H1 (cell line): ENCODE measurements around the gene CLEC12A. TPM values are rescaled to one million over a fixed set of nuclear protein-coding genes. Genes with fewer than 3 reads are reported as not detected.

ENCODE experiments used
- CTCF ChIA-PET: fragments of 300-600 bp; sonication (Branson Sonifier 250); formaldehyde crosslinking; loops from one replicate; lab custom pipeline; 2021; ENCODE audit not compliant: partially characterized antibody; lab: Charles Lee
- POLR2A ChIA-PET: fragments of 300-600 bp; sonication (Branson Sonifier 250); formaldehyde crosslinking; loops from one replicate; lab custom pipeline; 2021; ENCODE audit warnings: inconsistent platforms; ENCODE audit not compliant: partially characterized antibody; lab: Charles Lee
- DNase-seq, 2 experiments: peaks; one replicate each; pipeline versions ENCODE4 v3.0.0 to v3.0.0-alpha.2; 2010 to 2022; ENCODE audit warnings: low spot score in 2 of 2, low read depth in 1 of 2, mixed read lengths in 1 of 2
- FAIRE-seq: peaks from 2 replicates; lab custom pipeline; 2011; peaks lifted over from hg19 to GRCh38; lab: Jason Lieb, UNC
- H2AFZ ChIP-seq: 2 replicates; pipeline ENCODE4 v1.8.1; 2012; ENCODE audit warnings: low read length, inconsistent platforms
- H2AK5ac ChIP-seq: 2 replicates; pipeline ENCODE4 v1.6.1; 2013; ENCODE audit warnings: low read depth, low read length
- H2BK120ac ChIP-seq: replicated peaks from 2 replicates; pipeline ENCODE3; 2013; ENCODE audit warnings: low read depth, low read length, inconsistent platforms
- H2BK12ac ChIP-seq: 2 replicates; pipeline ENCODE4 v1.6.1; 2013; ENCODE audit warnings: low read depth, low read length
- H2BK15ac ChIP-seq: 2 replicates; pipeline ENCODE4 v1.6.1; 2013; ENCODE audit warnings: low read length
- H2BK20ac ChIP-seq: 2 replicates; pipeline ENCODE4 v1.6.1; 2013; ENCODE audit warnings: low read length
- H2BK5ac ChIP-seq: 2 replicates; pipeline ENCODE4 v1.6.1; 2013; ENCODE audit warnings: low read depth, low read length
- H3K14ac ChIP-seq: 2 replicates; pipeline ENCODE4 v1.6.1; 2013; ENCODE audit warnings: inconsistent platforms; ENCODE audit not compliant: insufficient read length
- H3K18ac ChIP-seq: 2 replicates; pipeline ENCODE4 v1.6.1; 2013; ENCODE audit warnings: low read length; ENCODE audit errors: extremely low read depth
- H3K23ac ChIP-seq: 2 replicates; pipeline ENCODE4 v1.6.1; 2013; ENCODE audit warnings: inconsistent platforms; ENCODE audit not compliant: insufficient read length
- H3K23me2 ChIP-seq: 2 replicates; pipeline ENCODE4 v1.6.1; 2013; ENCODE audit warnings: low read depth, low read length
- H3K27ac ChIP-seq: 2 replicates; pipeline ENCODE4 v1.6.1; 2011; ENCODE audit warnings: low read depth, low read length, inconsistent platforms
- H3K27me3 ChIP-seq, 4 experiments: replicated peaks in 1 of 4; 1 replicate in 1 of 4; 2 replicates in 3 of 4; pipeline versions ENCODE4 v1.6.1 to v1.8.1; 2011 to 2013; ENCODE audit warnings: low read length in 3 of 4, mild to moderate bottlenecking in 3 of 4, inconsistent platforms in 2 of 4, mixed read lengths in 2 of 4, moderate library complexity in 1 of 4; ENCODE audit not compliant: control insufficient read depth in 3 of 4, insufficient read depth in 3 of 4; ENCODE audit errors: extremely low read depth in 1 of 4
- H3K36me3 ChIP-seq, 4 experiments: 2 replicates each; pipeline versions ENCODE4 v1.6.1 to v1.8.1; 2011 to 2013; ENCODE audit warnings: mild to moderate bottlenecking in 4 of 4, low read length in 3 of 4, moderate library complexity in 2 of 4, control low read depth in 1 of 4, inconsistent platforms in 1 of 4; ENCODE audit not compliant: insufficient read depth in 4 of 4, control insufficient read depth in 2 of 4
- H3K4ac ChIP-seq: replicated peaks from 2 replicates; pipeline ENCODE3; 2013; ENCODE audit warnings: low read length, low read depth, mixed read lengths, inconsistent platforms; ENCODE audit not compliant: insufficient read length
- H3K4me1 ChIP-seq, 4 experiments: replicated peaks in 1 of 4; 1 replicate in 1 of 4; 2 replicates in 3 of 4; pipeline versions ENCODE4 v1.6.1 to v1.8.1; 2011 to 2013; ENCODE audit warnings: low read length in 3 of 4, inconsistent platforms in 2 of 4, mixed read lengths in 1 of 4; ENCODE audit not compliant: insufficient read depth in 4 of 4, control insufficient read depth in 3 of 4
- H3K4me2 ChIP-seq, 2 experiments: 2 replicates each; pipeline versions ENCODE4 v1.6.1 to v1.8.1; 2011 to 2013; ENCODE audit warnings: low read depth in 2 of 2, low read length in 2 of 2, control low read depth in 1 of 2, inconsistent platforms in 1 of 2, mild to moderate bottlenecking in 1 of 2; ENCODE audit not compliant: insufficient read depth in 1 of 2
- H3K4me3 ChIP-seq, 4 experiments: fragments of 200-600, 300-600 bp in 1 of 4; sonication (generic), shearing (Covaris generic), sonication (Bioruptor Twin) in 1 of 4; 2 replicates each; pipeline versions ENCODE4 v1.5.1 to v1.8.1; 2011 to 2016; ENCODE audit warnings: low read length in 4 of 4, low read depth in 3 of 4, control low read depth in 2 of 4, inconsistent platforms in 2 of 4, mild to moderate bottlenecking in 2 of 4, mixed read lengths in 1 of 4, moderate library complexity in 1 of 4; ENCODE audit not compliant: insufficient read depth in 2 of 4; ENCODE audit errors: extremely low read depth in 1 of 4
- H3K56ac ChIP-seq: replicated peaks from 2 replicates; pipeline ENCODE3; 2013; ENCODE audit warnings: low read depth, mild to moderate bottlenecking, mixed read lengths, low read length, inconsistent platforms; ENCODE audit not compliant: insufficient read length
- H3K79me1 ChIP-seq: 2 replicates; pipeline ENCODE4 v1.6.1; 2013; ENCODE audit warnings: low read depth, low read length, control low read depth
- H3K79me2 ChIP-seq, 2 experiments: 2 replicates each; pipeline versions ENCODE4 v1.6.1 to v1.8.1; 2012 to 2013; ENCODE audit warnings: low read length in 2 of 2, mild to moderate bottlenecking in 2 of 2, inconsistent platforms in 1 of 2; ENCODE audit not compliant: insufficient read depth in 2 of 2, control insufficient read depth in 1 of 2
- H3K9ac ChIP-seq, 4 experiments: replicated peaks in 1 of 4; 1 replicate in 1 of 4; 2 replicates in 3 of 4; pipeline versions ENCODE4 v1.6.1 to v1.8.1; 2011 to 2013; ENCODE audit warnings: low read depth in 3 of 4, low read length in 3 of 4, control low read depth in 2 of 4, mild to moderate bottlenecking in 2 of 4, moderate library complexity in 2 of 4, inconsistent platforms in 1 of 4; ENCODE audit errors: extremely low read depth in 1 of 4
- H3K9me3 ChIP-seq, 2 experiments: 2 replicates each; pipeline versions ENCODE4 v1.6.1 to v1.8.1; 2012 to 2013; ENCODE audit warnings: mild to moderate bottlenecking in 2 of 2, moderate library complexity in 2 of 2, control low read depth in 1 of 2, inconsistent platforms in 1 of 2, low read depth in 1 of 2, low read length in 1 of 2, mixed read lengths in 1 of 2; ENCODE audit not compliant: insufficient read depth in 2 of 2
- H4K20me1 ChIP-seq, 2 experiments: replicated peaks in 1 of 2; 2 replicates each; pipeline versions ENCODE3 to v1.8.1; 2011 to 2013; ENCODE audit warnings: inconsistent platforms in 2 of 2, low read length in 2 of 2, mild to moderate bottlenecking in 1 of 2; ENCODE audit not compliant: insufficient read depth in 2 of 2, control insufficient read depth in 1 of 2
- H4K5ac ChIP-seq: 2 replicates; pipeline ENCODE4 v1.6.1; 2013; ENCODE audit warnings: low read length, low read depth, mixed read lengths, inconsistent platforms; ENCODE audit not compliant: insufficient read length
- H4K8ac ChIP-seq: 2 replicates; pipeline ENCODE4 v1.8.0; 2013; ENCODE audit warnings: mild to moderate bottlenecking, moderate library complexity, low read length, inconsistent platforms; ENCODE audit not compliant: insufficient read depth; ENCODE audit errors: extremely low read depth
- H4K91ac ChIP-seq: replicated peaks from 2 replicates; pipeline ENCODE3; 2013; ENCODE audit warnings: low read length, mixed read lengths, inconsistent platforms; ENCODE audit not compliant: insufficient read length
- ASH2L ChIP-seq: fragments of 200-600, 300-600 bp; sonication (generic); IDR thresholded peaks from one replicate; pipeline ENCODE4 v1.7.1; 2017; ENCODE audit warnings: low read length
- BRCA1 ChIP-seq: IDR thresholded peaks from 2 replicates; pipeline ENCODE4 v1.6.1; 2012; ENCODE audit warnings: low read depth, low read length, improper control_type of control experiment
- CHD2 ChIP-seq: IDR thresholded peaks from 2 replicates; pipeline ENCODE4 v1.6.1; 2012; ENCODE audit warnings: low read length, improper control_type of control experiment
- EGR1 ChIP-seq: IDR thresholded peaks from 2 replicates; pipeline ENCODE4 v1.6.1; 2011; ENCODE audit warnings: low read depth, low read length, borderline replicate concordance
- JUN ChIP-seq: IDR thresholded peaks from 2 replicates; pipeline ENCODE4 v1.6.1; 2011; ENCODE audit warnings: low read depth, mild to moderate bottlenecking, improper control_type of control experiment, low read length
- JUND ChIP-seq: IDR thresholded peaks from 2 replicates; pipeline ENCODE4 v1.6.1; 2011; ENCODE audit warnings: mild to moderate bottlenecking, improper control_type of control experiment, low read length
- POLR2A ChIP-seq, 2 experiments: IDR thresholded peaks; 1 replicate in 1 of 2; 2 replicates in 1 of 2; pipeline ENCODE4 v1.6.1; 2011; ENCODE audit warnings: low read depth in 2 of 2, low read length in 2 of 2, mild to moderate bottlenecking in 2 of 2; ENCODE audit errors: control extremely low read depth in 1 of 2
- POU5F1 ChIP-seq: IDR thresholded peaks from 2 replicates; pipeline ENCODE4 v1.6.1; 2011; ENCODE audit warnings: low read depth, mild to moderate bottlenecking, low read length, moderate library complexity
- RNF2 ChIP-seq: fragments of 200-900, 300-1000 bp; sonication (generic); IDR thresholded peaks from 2 replicates; pipeline ENCODE4 v1.7.1; 2016; ENCODE audit warnings: borderline replicate concordance, low read depth, mild to moderate bottlenecking, antibody characterized with exemption, low read length; ENCODE audit not compliant: poor library complexity, severe bottlenecking; ENCODE audit errors: missing control alignments
- RXRA ChIP-seq: IDR thresholded peaks from 2 replicates; pipeline ENCODE4 v1.6.1; 2011; ENCODE audit warnings: low read depth, mild to moderate bottlenecking, low read length, moderate library complexity; ENCODE audit not compliant: insufficient read depth
- ZNF274 ChIP-seq: IDR thresholded peaks from 2 replicates; pipeline ENCODE4 v1.7.0; 2012; ENCODE audit warnings: low read length, borderline replicate concordance; ENCODE audit errors: extremely low read depth
- WGBS, 2 experiments: shearing (Covaris generic) in 1 of 2; methylation state at CpG; one replicate each; pipeline versions ENCODE4 v1.1.6 to v1.1.7; 2013 to 2015; ENCODE audit warnings: low lambda C conversion rate in 2 of 2, mixed read lengths in 2 of 2, inconsistent platforms in 1 of 2, low coverage in 1 of 2, missing lambda C conversion rate in 1 of 2; ENCODE audit not compliant: insufficient replicate concordance in 2 of 2, insufficient coverage in 1 of 2, insufficient read length in 1 of 2; ENCODE audit errors: extremely low coverage in 1 of 2, missing lambda C conversion rate in 1 of 2; 5-methylcytosine and 5-hydroxymethylcytosine counted together
- polyA plus RNA-seq, 7 experiments: library from polyadenylated mRNA; depleted of rRNA in 3 of 7; stranded (reverse) in 5 of 7; unstranded in 2 of 7; fragments of >200 nt in 5 of 7; fragments of 200-250 nt in 2 of 7; gene quantifications; 1 replicate in 5 of 7; 2 replicates in 1 of 7; 4 replicates in 1 of 7; pipeline versions ENCODE4 v1.2.1 to v1.2.3, GENCODE V29; 2011 to 2013; ENCODE audit warnings: missing spikeins in 2 of 7, mixed read lengths in 2 of 7
- total RNA-seq: library from RNA; stranded (reverse); fragmentation: NEBNext Ultra II Directional; extraction: Animal tissue kit (Norgen Biotek cat#: 25700); gene quantifications from 2 replicates; pipeline ENCODE4 v1.2.1, GENCODE V29; 2021
- TF ChIP-seq, protein P1 (sequence below), 3 experiments: IDR thresholded peaks; 1 replicate in 2 of 3; 2 replicates in 1 of 3; pipeline versions ENCODE4 v1.5.1 to v1.6.1; 2011; ENCODE audit warnings: low read length in 3 of 3, mild to moderate bottlenecking in 3 of 3, inconsistent platforms in 2 of 3, low read depth in 1 of 3, moderate library complexity in 1 of 3; ENCODE audit not compliant: insufficient read depth in 1 of 3; ENCODE audit errors: control extremely low read depth in 1 of 3

The CLEC12A gene
- total and polyA plus RNA-seq, 2 of the 8 experiments (the other 6 are each of a cell fraction or from before 2014, with no cell fraction given) = not detected

DNA sequence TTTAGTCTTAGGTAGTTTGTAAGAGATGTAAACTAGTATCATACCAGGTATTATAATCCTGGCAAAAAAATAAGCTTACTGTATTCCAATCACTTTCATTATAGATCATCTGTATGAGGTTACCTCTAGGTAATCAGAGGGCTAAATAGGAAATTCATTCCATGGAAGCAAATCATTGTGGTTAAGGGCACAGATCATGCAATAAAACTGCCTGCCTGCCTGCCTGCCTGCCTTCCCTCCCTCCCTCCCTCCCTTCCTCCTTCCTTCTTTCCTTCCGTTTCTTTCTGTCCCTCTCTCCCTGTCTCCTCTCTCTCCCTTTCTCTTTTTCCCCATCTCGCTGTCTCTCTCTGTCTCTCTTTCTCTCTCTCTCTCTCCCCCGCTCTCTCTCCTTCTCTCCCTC is 56.1 kb downstream of the CLEC12A start:
- Histone ChIP-seq H3K4me1 (peaks cover 0 to 7% (median 0%) of the 10 kb centered on the region in 4 experiments; a peak in 1 of 7 replicates), H2AK5ac (no peak overlapping the region), H2AFZ (no peak overlapping the region), H2BK15ac (no peak overlapping the region), H4K20me1 (no peaks in the 10 kb centered on the region), H3K14ac (no peak overlapping the region), H3K27me3 (no peaks in the 10 kb centered on the region), H4K5ac (no peak overlapping the region), H3K4ac (no peak overlapping the region), H3K4me2 (no peak overlapping the region), H3K9me3 (peaks cover 0 to 8% of the 10 kb centered on the region in 2 experiments; a peak in 2 of 4 replicates), H3K79me1 (no peaks in the 10 kb centered on the region), H4K8ac (no peak overlapping the region), H3K56ac (no peak overlapping the region), H2BK120ac (no peak overlapping the region), H3K23ac (no peak overlapping the region), H4K91ac (no peak overlapping the region), H2BK20ac (no peak overlapping the region), H3K27ac (no peak overlapping the region), H3K18ac (no peak overlapping the region), H3K79me2 (no peaks in the 10 kb centered on the region), H2BK5ac (no peak overlapping the region), H3K23me2 (no peaks in the 10 kb centered on the region; the same call in 1 of the 2 replicates), H3K9ac (no peak overlapping the region), H3K36me3 (no peaks in the 10 kb centered on the region; a peak in 1 of 8 replicates), H2BK12ac (no peak overlapping the region), H3K4me3 (no peak overlapping the region)
- FAIRE-seq = no peak
- ChIA-PET CTCF (interaction anchor here (0.5 kb wide), 1 partner anchor 28 kb away, joined by 3 read pairs; the partner anchor contains the start of gene CLEC1B), POLR2A (interaction anchor here (1.1 kb wide), 1 partner anchor 27 kb away, joined by 3 read pairs; no protein-coding TSS in a partner anchor)
- whole genome bisulfite sequencing, 2 experiments = 61% methylated on average over 3 of the region's 3 CpGs; no CpG with 5 or more reads in 1 of the 2 experiments
- no peak for DNase-seq
- TF ChIP-seq JUND = no peak
- TF ChIP-seq RNF2 = no peak
- no peak for TF ChIP-seq POU5F1
- TF ChIP-seq EGR1 = no peak
- no peak for TF ChIP-seq ZNF274
- TF ChIP-seq BRCA1 = no peak
- TF ChIP-seq ASH2L = no peak
- no peak for TF ChIP-seq POLR2A (IDR thresholded peaks at IDR 0.05; ENCODE audit: control extremely low read depth in 1 of 2, low read depth in 2 of 2, low read length in 2 of 2)
- TF ChIP-seq RXRA = no peak
- TF ChIP-seq CHD2 = no peak
- TF ChIP-seq, protein P1, sequence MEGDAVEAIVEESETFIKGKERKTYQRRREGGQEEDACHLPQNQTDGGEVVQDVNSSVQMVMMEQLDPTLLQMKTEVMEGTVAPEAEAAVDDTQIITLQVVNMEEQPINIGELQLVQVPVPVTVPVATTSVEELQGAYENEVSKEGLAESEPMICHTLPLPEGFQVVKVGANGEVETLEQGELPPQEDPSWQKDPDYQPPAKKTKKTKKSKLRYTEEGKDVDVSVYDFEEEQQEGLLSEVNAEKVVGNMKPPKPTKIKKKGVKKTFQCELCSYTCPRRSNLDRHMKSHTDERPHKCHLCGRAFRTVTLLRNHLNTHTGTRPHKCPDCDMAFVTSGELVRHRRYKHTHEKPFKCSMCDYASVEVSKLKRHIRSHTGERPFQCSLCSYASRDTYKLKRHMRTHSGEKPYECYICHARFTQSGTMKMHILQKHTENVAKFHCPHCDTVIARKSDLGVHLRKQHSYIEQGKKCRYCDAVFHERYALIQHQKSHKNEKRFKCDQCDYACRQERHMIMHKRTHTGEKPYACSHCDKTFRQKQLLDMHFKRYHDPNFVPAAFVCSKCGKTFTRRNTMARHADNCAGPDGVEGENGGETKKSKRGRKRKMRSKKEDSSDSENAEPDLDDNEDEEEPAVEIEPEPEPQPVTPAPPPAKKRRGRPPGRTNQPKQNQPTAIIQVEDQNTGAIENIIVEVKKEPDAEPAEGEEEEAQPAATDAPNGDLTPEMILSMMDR (IDR thresholded peaks at IDR 0.05; ENCODE audit: control extremely low read depth in 1 of 3, insufficient read depth in 1 of 3, low read depth in 1 of 3, low read length in 3 of 3) = no peak
- TF ChIP-seq JUN = no peak
